ENCODE results near the gene FSD2. TPM values are rescaled to one million over a fixed set of nuclear protein-coding genes. Genes with fewer than 3 reads are reported as not detected.

The FSD2 gene
- total and polyA plus RNA-seq, 2 of the 8 experiments (the other 6 are each of a cell fraction or from before 2014, with no cell fraction given), result 0.02 TPM; not detected in 1

DNA sequence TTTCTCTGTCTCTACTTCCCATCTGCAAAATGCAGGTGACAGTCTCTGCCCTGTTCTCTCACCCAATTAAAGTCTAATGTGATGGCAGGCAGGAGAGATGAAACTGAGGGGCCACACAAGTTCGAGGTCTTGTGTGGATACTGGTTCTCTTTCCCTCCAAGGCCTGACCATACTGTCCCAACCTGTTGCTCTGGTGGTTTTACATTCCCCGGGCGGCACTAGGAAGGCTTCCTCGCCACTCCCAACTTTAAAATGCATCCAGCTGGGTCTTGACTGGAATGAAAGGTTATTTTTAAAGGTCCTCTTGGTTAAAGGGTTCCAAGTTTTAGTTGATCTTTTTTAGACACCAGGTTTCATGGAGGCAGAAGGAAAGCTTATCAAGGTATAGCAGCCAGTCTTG lies 40.8 kb upstream of the FSD2 start:
- Histone ChIP-seq H4K91ac (replicated peaks; ENCODE audit: insufficient read length, low read length) (no peak overlapping the region), H2BK15ac (ENCODE audit: low read length) (no peak overlapping the region), H2BK20ac (ENCODE audit: low read length) (no peak overlapping the region), H3K18ac (ENCODE audit: extremely low read depth, low read length) (no peak overlapping the region), H3K79me1 (ENCODE audit: low read depth, low read length) (no peaks in the 10 kb centered on the region), H3K27ac (ENCODE audit: low read depth, low read length) (no peak overlapping the region), H3K4me1 (replicated peaks in 1 of 4; ENCODE audit: control insufficient read depth in 3 of 4, insufficient read depth in 4 of 4, low read length in 3 of 4) (peaks cover 0 to 7% (median 3%) of the 10 kb centered on the region in 4 experiments; a peak in 5 of 7 replicates), H3K23ac (ENCODE audit: insufficient read length) (no peak overlapping the region), H2AK5ac (ENCODE audit: low read depth, low read length) (no peak overlapping the region), H3K4me2 (ENCODE audit: insufficient read depth in 1 of 2, low read depth in 2 of 2, low read length in 2 of 2) (no peak overlapping the region), H3K23me2 (ENCODE audit: low read depth, low read length) (no peaks in the 10 kb centered on the region; the same call in 1 of the 2 replicates), H2AFZ (ENCODE audit: low read length) (no peak overlapping the region), H3K27me3 (replicated peaks in 1 of 4; ENCODE audit: control insufficient read depth in 3 of 4, extremely low read depth in 1 of 4, insufficient read depth in 3 of 4, low read length in 3 of 4) (no peaks in the 10 kb centered on the region), H3K9me3 (ENCODE audit: insufficient read depth in 2 of 2, low read depth in 1 of 2, low read length in 1 of 2) (no peaks in the 10 kb centered on the region), H3K4me3 (ENCODE audit: extremely low read depth in 1 of 4, insufficient read depth in 2 of 4, low read depth in 3 of 4, low read length in 4 of 4) (no peak overlapping the region), H4K5ac (ENCODE audit: insufficient read length, low read depth, low read length) (no peak overlapping the region), H3K9ac (replicated peaks in 1 of 4; ENCODE audit: extremely low read depth in 1 of 4, low read depth in 3 of 4, low read length in 3 of 4) (no peak overlapping the region), H3K4ac (replicated peaks; ENCODE audit: insufficient read length, low read depth, low read length) (no peak overlapping the region), H3K14ac (ENCODE audit: insufficient read length) (no peak overlapping the region), H2BK12ac (ENCODE audit: low read depth, low read length) (no peak overlapping the region), H3K56ac (replicated peaks; ENCODE audit: insufficient read length, low read depth, low read length) (no peak overlapping the region), H3K79me2 (ENCODE audit: control insufficient read depth in 1 of 2, insufficient read depth in 2 of 2, low read length in 2 of 2) (no peaks in the 10 kb centered on the region), H2BK120ac (replicated peaks; ENCODE audit: low read depth, low read length) (no peak overlapping the region), H4K20me1 (replicated peaks in 1 of 2; ENCODE audit: control insufficient read depth in 1 of 2, insufficient read depth in 2 of 2, low read length in 2 of 2) (no peaks in the 10 kb centered on the region), H4K8ac (ENCODE audit: extremely low read depth, insufficient read depth, low read length) (no peak overlapping the region), H2BK5ac (ENCODE audit: low read depth, low read length) (no peak overlapping the region), H3K36me3 (ENCODE audit: control insufficient read depth in 2 of 4, insufficient read depth in 4 of 4, low read length in 3 of 4) (no peaks in the 10 kb centered on the region)
- CTCF ChIA-PET (ENCODE audit: partially characterized antibody), result interaction anchor here (1.4 to 4.1 kb wide), 3 partner anchors 9 to 164 kb away, joined by 3 to 27 read pairs (median 6); partner anchors contain the start of gene C15orf40
- peak in 1 of 2 experiments; percentile 16 for DNase-seq (ENCODE audit: low read depth in 1 of 2, low spot score in 2 of 2)
- WGBS, 2 experiments (ENCODE audit: extremely low coverage in 1 of 2, insufficient coverage in 1 of 2, insufficient read length in 1 of 2, insufficient replicate concordance in 2 of 2, low coverage in 1 of 2, low lambda C conversion rate in 2 of 2, missing lambda C conversion rate in 1 of 2), result 85% methylated on average over 4 of the region's 4 CpGs; no CpG with 5 or more reads in 1 of the 2 experiments
- no peak for FAIRE-seq
- POLR2A ChIA-PET (ENCODE audit: partially characterized antibody), result no interaction called here
- TF ChIP-seq HDAC2 (IDR thresholded peaks at IDR 0.05; ENCODE audit: borderline replicate concordance in 1 of 2, low read depth in 2 of 2, low read length in 2 of 2), result no peak
- TF ChIP-seq, protein P1, sequence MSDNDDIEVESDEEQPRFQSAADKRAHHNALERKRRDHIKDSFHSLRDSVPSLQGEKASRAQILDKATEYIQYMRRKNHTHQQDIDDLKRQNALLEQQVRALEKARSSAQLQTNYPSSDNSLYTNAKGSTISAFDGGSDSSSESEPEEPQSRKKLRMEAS (IDR thresholded peaks at IDR 0.05), result no peak
- TF ChIP-seq SIX5 (IDR thresholded peaks at IDR 0.05; ENCODE audit: low read depth, low read length), result no peak
- TF ChIP-seq KDM1A (IDR thresholded peaks at IDR 0.05; ENCODE audit: borderline replicate concordance, low read length), result no peak
- TF ChIP-seq HDAC6 (IDR thresholded peaks at IDR 0.05; ENCODE audit: low read depth, low read length), result no peak
- no peak for TF ChIP-seq TEAD4 (IDR thresholded peaks at IDR 0.05; ENCODE audit: low read depth, low read length)
- TF ChIP-seq CHD1 (IDR thresholded peaks at IDR 0.05; ENCODE audit: low read depth, low read length), result no peak
- no peak for TF ChIP-seq JUND (IDR thresholded peaks at IDR 0.05; ENCODE audit: low read length)
- no peak for TF ChIP-seq CTBP2 (IDR thresholded peaks at IDR 0.05; ENCODE audit: borderline replicate concordance, insufficient read depth, insufficient read length, low read length)
- TF ChIP-seq, protein P2, sequence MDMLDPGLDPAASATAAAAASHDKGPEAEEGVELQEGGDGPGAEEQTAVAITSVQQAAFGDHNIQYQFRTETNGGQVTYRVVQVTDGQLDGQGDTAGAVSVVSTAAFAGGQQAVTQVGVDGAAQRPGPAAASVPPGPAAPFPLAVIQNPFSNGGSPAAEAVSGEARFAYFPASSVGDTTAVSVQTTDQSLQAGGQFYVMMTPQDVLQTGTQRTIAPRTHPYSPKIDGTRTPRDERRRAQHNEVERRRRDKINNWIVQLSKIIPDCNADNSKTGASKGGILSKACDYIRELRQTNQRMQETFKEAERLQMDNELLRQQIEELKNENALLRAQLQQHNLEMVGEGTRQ (IDR thresholded peaks at IDR 0.05; ENCODE audit: low read length), result no peak
- no peak for TF ChIP-seq SUZ12 (IDR thresholded peaks at IDR 0.05; ENCODE audit: low read length)
- TF ChIP-seq RNF2 (IDR thresholded peaks at IDR 0.05; ENCODE audit: borderline replicate concordance, low read depth, low read length, missing control alignments, poor library complexity, severe bottlenecking), result no peak
